AG04449 (cell line): Measurements from ENCODE around the gene EFHD2.

Experiments
- CTCF ChIA-PET: fragments of 350-600 bp; formaldehyde crosslinking; extraction: SDS; loops from one replicate; lab custom pipeline; 2021; ENCODE audit warnings: antibody characterized with exemption; lab: Yijun Ruan, JAX
- POLR2A ChIA-PET: fragments of 400-600, 350-600 bp; formaldehyde crosslinking; extraction: SDS; loops from one replicate; lab custom pipeline; 2020; ENCODE audit warnings: antibody characterized with exemption, inconsistent platforms; lab: Yijun Ruan, JAX
- DNase-seq: peaks from one replicate; pipeline ENCODE4 v3.0.0-alpha.2; 2010; ENCODE audit warnings: low read depth, low spot score
- H3K4me3 ChIP-seq: 2 replicates; pipeline ENCODE4 v1.5.1; 2011; ENCODE audit warnings: low read depth, mild to moderate bottlenecking, control low read depth, low read length
- TF ChIP-seq, protein P1 (sequence below): IDR thresholded peaks from one replicate; pipeline ENCODE4 v1.5.1; 2011; ENCODE audit warnings: mild to moderate bottlenecking, moderate library complexity, low read length, control low read depth, inconsistent platforms; ENCODE audit not compliant: insufficient read depth; ENCODE audit errors: missing control alignments

Gene EFHD2

GRCh38 chr1:15439325-15439724 is 29.6 kb downstream of the EFHD2 start:
- CTCF ChIA-PET = interaction anchor here (14.6 kb wide), 1 partner anchor 118 kb away, joined by 439 read pairs; no protein-coding TSS in a partner anchor
- POLR2A ChIA-PET = no interaction called here
- no peak for DNase-seq
- no peak overlapping the region for H3K4me3 ChIP-seq
- TF ChIP-seq, protein P1, sequence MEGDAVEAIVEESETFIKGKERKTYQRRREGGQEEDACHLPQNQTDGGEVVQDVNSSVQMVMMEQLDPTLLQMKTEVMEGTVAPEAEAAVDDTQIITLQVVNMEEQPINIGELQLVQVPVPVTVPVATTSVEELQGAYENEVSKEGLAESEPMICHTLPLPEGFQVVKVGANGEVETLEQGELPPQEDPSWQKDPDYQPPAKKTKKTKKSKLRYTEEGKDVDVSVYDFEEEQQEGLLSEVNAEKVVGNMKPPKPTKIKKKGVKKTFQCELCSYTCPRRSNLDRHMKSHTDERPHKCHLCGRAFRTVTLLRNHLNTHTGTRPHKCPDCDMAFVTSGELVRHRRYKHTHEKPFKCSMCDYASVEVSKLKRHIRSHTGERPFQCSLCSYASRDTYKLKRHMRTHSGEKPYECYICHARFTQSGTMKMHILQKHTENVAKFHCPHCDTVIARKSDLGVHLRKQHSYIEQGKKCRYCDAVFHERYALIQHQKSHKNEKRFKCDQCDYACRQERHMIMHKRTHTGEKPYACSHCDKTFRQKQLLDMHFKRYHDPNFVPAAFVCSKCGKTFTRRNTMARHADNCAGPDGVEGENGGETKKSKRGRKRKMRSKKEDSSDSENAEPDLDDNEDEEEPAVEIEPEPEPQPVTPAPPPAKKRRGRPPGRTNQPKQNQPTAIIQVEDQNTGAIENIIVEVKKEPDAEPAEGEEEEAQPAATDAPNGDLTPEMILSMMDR = no peak

- no peak for DNase-seq
- TF ChIP-seq, protein P1 = no peak
- CTCF ChIA-PET = interaction anchor here (1.5 to 2.6 kb wide), 2 partner anchors 9 to 116 kb away, joined by 3 to 18 read pairs; no protein-coding TSS in a partner anchor
- POLR2A ChIA-PET = no interaction called here
- no peak overlapping the region for H3K4me3 ChIP-seq
Observed at GRCh38 chr1:15440357-15440756, 30.7 kb downstream of the EFHD2 start.

DNA sequence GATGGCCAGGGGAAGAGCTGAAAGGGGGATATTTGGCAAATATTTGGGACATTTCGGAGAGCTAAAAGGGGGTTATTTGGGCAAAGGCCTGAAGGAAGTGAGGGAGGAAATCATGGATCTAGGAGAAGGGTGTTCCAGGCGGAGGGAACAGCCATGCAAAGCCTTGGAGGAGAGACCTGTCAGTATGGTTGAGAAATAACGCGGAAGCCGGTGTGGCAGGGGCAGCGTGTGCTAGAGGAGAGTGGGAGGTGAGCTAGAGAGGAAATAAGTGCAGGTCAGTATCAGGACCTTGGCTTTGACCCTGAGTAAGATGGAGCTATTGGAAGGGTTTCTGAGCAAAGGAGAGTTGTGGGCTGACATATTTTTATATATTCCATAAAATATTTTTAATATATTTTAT is 31.6 kb downstream of the EFHD2 start:
- H3K4me3 ChIP-seq = no peak overlapping the region
- no peak for DNase-seq
- POLR2A ChIA-PET = no interaction called here
- TF ChIP-seq, protein P1 = no peak
- CTCF ChIA-PET = interaction anchor here (0.7 to 2.6 kb wide), 5 partner anchors 10 to 118 kb away, joined by 3 to 18 read pairs (median 3); no protein-coding TSS in a partner anchor

GRCh38 chr1:15442119-15442518 is 32.4 kb downstream of the EFHD2 start:
- POLR2A ChIA-PET = no interaction called here
- no peak overlapping the region for H3K4me3 ChIP-seq
- CTCF ChIA-PET = interaction anchor here (1.4 to 2.6 kb wide), 2 partner anchors 11 to 118 kb away, joined by 4 to 18 read pairs; no protein-coding TSS in a partner anchor
- DNase-seq = no peak
- TF ChIP-seq, protein P1 = no peak

- ChIA-PET CTCF (interaction anchor here (1.3 to 3.4 kb wide), 2 partner anchors 10 to 119 kb away, joined by 5 to 31 read pairs; no protein-coding TSS in a partner anchor), POLR2A (no interaction called here)
- no peak overlapping the region for H3K4me3 ChIP-seq
- no peak for DNase-seq
- TF ChIP-seq, protein P1 = no peak
Observed at GRCh38 chr1:15442759-15443158, 33.1 kb downstream of the EFHD2 start.

DNA sequence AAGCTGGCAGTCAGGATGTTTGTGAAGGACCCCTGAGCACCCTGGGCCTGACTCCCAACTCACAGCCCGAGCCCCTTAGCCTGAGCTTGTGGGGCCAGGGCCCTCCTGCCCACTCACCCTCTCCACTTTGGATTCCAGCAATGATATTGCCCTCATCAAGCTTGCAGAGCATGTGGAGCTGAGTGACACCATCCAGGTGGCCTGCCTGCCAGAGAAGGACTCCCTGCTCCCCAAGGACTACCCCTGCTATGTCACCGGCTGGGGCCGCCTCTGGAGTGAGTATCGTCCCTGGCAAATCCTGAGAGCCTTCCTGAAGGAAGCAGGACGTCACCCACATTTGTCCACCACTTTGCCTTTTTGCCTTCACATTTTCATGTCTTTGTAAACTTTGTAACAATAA is 33.6 kb downstream of the EFHD2 start:
- ChIA-PET CTCF (interaction anchor here (1.3 to 3.4 kb wide), 2 partner anchors 10 to 120 kb away, joined by 5 to 31 read pairs; no protein-coding TSS in a partner anchor), POLR2A (no interaction called here)
- H3K4me3 ChIP-seq = no peak overlapping the region
- TF ChIP-seq, protein P1 = no peak
- no peak for DNase-seq
